ENCODE measurements around the gene MBD3. TPM values are rescaled to one million over a fixed set of nuclear protein-coding genes. Genes with fewer than 3 reads are reported as not detected.

MBD3 gene
- total RNA-seq, 1 donor from 2014 or later, result 82.8 TPM

DNA sequence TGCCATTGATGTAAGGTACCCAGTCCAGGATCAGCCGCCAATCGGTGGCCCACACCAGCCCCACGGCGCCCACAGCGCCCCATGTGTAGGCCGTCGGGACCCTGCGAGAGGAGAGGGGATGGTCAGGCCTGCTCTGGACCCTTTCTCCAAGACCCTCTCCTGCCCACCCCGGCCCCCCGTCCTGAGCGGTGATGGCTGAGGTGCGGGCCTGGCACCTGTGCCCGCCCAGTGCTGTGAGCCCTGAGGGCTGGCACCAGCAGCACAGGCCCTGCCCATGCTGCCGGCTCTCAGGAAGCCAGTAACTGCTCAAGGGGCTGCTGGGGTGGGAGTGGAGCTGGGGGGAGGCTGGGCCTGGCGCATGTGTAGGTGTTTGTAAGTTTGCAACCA lies 6.8 kb upstream of the MBD3 start:
- DNase-seq (ENCODE audit: low spot score), result no peak

GRCh38 chr19:1598777-1599459 lies 6.3 kb upstream of the MBD3 start:
- DNase-seq (ENCODE audit: low spot score), result no peak

- DNase-seq (ENCODE audit: low spot score), result no peak
Measured at GRCh38 chr19:1593501-1593772, 772 bp upstream of the MBD3 start.

- DNase-seq (ENCODE audit: low spot score), result peak; percentile 86
Measured at GRCh38 chr19:1592024-1592754, 476 bp downstream of the MBD3 start.

- DNase-seq (ENCODE audit: low spot score), result no peak
Measured at GRCh38 chr19:1591421-1592023, 1.1 kb downstream of the MBD3 start.

GRCh38 chr19:1590641-1591397 lies 1.8 kb downstream of the MBD3 start:
- no peak for DNase-seq (ENCODE audit: low spot score)

GRCh38 chr19:1587872-1588271 lies 4.8 kb downstream of the MBD3 start:
- no peak for DNase-seq (ENCODE audit: low spot score)

DNA sequence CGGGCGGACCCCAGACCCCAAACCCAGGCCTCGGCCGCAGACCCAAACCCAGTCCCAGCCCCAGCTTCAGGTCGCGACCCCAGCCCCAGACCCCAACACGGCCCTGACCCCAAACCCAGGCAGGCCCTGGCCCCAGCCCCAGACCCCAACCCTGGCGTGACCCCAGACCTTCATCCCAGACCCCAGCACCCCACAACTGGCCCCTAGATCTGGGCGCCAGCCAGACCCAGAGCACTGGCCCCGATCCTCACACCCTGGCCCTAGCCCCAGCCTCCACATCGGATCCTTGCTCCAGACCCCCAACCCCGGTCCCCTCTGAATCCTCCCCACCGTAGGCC lies 7.5 kb downstream of the MBD3 start:
- no peak for DNase-seq (ENCODE audit: low spot score)

DNA sequence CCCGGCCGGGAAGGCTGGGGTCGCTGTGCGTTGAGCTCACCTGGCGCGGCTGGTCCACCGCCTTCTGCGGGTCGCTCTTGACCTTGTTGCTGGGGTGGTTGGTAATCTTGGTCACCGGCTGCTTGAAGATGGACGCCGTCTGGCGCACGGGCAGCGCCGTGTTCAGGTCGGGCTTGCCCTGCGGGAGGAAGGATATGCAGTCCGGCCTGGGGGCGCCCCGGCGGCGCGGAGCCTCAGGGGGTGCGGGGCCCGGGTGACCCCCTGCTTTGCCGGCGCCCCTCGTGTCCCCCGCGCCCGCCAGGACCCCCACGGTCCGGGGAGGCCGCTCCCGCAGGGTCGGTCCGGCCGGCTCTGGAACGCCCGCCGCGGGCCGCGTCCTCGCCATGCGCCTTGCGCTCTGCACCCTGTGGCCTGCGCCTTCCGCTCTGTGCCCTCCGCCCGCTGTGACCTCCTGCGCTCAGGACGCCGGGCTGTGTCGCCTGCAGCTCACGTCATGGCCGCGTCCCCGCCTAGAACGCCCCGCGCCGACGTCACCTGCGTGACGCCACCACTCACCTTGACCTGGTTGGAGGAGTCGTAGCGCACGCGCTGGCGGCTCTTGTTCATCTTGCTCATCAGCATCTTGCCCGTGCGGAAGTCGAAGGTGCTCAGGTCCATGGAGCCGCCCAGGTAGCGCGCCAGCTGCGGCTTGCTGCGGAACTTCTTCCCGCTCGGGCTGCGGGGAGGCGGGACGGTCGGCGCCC lies 8.0 kb downstream of the MBD3 start:
- DNase-seq (ENCODE audit: low spot score), result no peak

- no peak for DNase-seq (ENCODE audit: low spot score)
Measured at GRCh38 chr19:1582201-1582600, 10.5 kb downstream of the MBD3 start.

DNA sequence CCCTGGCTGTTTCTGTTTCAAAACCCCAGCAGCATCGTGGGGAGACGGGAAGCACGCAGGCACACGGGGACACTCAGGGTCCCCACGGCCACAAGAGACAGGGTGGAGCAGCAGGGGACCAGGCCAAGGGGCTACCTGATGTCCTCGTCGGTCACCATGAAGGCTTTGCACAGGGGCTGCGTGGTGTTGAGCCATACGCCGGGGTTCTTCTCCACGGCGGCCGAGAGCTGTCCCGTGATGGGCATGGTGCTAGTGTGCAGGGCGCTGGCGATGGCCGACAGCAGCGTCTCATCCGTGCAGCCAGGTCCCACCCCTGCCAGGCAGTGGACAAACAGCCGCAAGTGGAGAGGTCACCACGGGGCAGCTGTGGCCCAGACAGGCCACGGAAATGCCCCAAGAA lies 11.7 kb downstream of the MBD3 start:
- DNase-seq (ENCODE audit: low spot score), result no peak

- no peak for DNase-seq (ENCODE audit: low spot score)
Measured at GRCh38 chr19:1580382-1580781, 12.3 kb downstream of the MBD3 start.

- no peak for DNase-seq (ENCODE audit: low spot score)
Measured at GRCh38 chr19:1579222-1579621, 13.4 kb downstream of the MBD3 start.

- no peak for DNase-seq (ENCODE audit: low spot score)
Measured at GRCh38 chr19:1577929-1578618, 14.6 kb downstream of the MBD3 start.

DNA sequence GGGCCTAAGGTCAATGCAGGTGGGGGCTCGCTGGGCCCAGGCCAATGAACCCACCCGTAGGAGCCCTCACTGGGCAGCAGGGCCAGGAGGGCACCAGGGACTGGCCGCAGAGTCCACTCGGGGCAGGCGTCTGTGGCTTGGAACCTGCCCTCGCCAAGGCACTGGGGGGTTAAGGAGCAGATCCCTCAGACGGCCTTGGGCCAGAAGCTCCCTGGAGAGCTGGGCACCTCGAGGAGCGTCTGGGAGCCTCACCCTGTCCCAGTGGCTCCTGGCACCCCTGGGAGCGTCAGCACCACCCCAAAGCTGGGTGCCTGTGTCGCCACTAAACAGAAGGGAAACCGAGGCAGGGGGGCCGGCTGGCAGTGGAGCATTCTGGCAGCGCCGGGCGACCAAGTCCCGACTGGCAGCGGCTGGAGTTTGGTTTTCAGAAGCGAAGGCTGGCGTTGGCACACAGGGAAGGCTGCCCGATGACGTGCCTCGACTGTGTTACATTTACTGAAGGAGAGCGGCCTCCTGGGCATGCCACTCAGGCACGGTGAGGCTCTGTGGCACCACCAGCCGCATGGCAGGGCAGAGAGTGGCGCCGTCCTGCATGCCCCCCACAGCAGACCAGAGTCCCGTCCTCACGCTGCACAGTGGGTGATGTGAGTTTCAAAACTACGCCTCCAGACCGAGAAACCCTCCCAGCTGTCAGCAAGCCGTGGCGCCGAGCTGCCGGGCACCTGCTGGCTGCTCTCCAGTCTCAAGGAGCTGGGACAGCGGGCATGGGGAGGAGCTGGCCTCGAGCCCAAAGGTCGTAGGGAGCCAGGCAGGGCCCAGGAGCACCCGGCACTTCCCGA lies 15.4 kb downstream of the MBD3 start:
- DNase-seq (ENCODE audit: low spot score), result no peak

DNA sequence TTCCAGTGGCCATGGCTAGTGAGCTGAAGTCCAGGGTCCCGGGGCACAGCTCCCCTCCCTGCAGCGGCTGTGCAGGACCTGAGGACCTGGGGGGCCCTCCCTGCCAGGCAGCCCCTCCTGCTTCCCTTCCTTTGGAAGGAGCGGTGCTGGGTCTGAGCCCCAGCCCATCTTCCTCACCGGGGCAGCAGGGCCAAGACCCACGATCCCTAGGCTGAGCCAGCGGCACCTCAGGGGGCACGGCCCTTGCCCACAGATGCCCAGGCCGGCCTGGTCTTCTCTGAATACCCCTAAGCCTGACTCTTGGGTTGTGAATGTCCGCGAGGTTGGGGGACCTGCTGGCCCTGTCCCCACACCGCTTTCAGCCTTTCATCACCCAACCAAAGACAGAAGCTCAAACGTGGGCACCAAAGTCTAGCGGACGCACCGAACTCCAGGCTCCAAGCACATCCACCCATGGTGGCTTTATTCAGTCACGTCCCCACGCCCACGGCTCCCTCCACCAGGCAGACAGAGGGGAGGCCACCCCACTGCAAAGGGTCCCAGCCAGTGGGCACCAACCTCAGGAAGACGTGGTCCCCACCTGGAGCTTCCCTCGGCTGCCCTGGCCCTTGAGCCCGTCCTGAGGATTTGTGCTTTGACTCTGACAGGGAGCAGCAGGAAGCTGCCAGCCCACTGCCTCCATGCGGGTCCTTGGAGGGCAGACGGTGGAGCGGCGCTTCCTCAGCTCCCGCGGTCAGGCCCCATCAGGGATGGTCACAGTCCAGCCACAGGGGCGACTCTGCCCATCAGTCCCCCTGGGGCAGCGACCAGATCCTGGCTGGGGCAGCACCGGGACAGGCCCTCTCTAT lies 16.2 kb downstream of the MBD3 start:
- DNase-seq (ENCODE audit: low spot score), result no peak

DNA sequence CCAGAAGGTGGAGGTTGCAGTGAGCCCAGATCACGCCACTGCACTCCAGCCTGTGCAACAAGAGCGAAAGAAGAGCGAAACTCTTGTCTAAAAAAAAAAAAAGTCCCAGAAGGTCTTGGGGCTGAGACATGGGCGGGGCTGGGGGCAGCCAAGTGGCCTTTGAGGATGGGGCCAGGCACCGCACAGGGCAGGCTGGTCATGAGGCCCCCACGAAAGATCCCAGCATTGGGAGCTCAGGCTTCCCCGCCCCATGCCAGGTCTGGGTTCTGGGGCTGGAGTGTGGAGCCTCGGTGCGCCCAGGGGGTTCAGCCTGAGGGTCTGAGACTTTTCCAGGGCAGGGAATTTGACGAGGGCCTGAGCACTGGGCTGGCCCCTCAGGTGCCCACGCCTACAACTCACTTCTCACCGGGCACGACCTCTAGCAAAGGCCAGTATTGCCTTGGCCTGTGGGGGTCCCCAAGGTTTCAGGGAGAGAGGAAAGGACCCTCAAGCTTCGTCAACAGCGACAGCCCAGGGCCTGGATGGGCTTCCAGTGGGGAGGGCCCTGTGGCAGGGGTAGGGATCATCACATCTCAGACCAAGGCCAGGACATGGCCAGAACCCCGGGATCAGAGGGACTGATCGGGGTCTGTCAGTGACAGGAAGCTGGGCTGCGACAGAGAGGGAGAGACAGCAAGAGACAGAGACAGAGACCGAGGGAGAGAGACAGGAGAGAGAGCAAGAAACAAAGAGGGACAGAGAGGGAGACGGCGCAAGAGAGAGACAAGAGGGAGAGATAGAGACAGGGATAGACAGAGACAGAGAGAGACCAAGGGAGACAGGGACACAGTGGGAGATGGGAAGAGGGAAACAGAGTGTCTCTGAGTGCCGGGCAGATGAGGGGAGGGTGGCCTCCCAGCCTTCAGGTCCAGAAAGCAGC lies 17.1 kb downstream of the MBD3 start:
- DNase-seq (ENCODE audit: low spot score), result no peak

GRCh38 chr19:1574354-1575136 lies 18.1 kb downstream of the MBD3 start:
- no peak for DNase-seq (ENCODE audit: low spot score)

Data from mucosa of gallbladder (tissue), 1 donor.